LNCaP clone FGC (cell line): ENCODE results near the gene TTLL12.

Source experiments
- DNase-seq: peaks from one replicate; pipeline ENCODE4 v3.0.0-alpha.2; 2011; ENCODE audit warnings: low read depth
- H3K4me3 ChIP-seq: 2 replicates; pipeline ENCODE4 v1.5.1; 2011; ENCODE audit warnings: mild to moderate bottlenecking, low read depth, low read length, control low read depth
- TF ChIP-seq, protein P1 (sequence below): IDR thresholded peaks from 2 replicates; pipeline ENCODE4 v1.5.1; 2012; ENCODE audit warnings: mild to moderate bottlenecking; ENCODE audit not compliant: control insufficient read depth, insufficient read depth; ENCODE audit errors: extremely low read depth

The TTLL12 gene

GRCh38 chr22:43118953-43119458 is 67.9 kb downstream of the TTLL12 start:
- H3K4me3 ChIP-seq: no peak overlapping the region
- DNase-seq: no peak
- TF ChIP-seq, protein P1, sequence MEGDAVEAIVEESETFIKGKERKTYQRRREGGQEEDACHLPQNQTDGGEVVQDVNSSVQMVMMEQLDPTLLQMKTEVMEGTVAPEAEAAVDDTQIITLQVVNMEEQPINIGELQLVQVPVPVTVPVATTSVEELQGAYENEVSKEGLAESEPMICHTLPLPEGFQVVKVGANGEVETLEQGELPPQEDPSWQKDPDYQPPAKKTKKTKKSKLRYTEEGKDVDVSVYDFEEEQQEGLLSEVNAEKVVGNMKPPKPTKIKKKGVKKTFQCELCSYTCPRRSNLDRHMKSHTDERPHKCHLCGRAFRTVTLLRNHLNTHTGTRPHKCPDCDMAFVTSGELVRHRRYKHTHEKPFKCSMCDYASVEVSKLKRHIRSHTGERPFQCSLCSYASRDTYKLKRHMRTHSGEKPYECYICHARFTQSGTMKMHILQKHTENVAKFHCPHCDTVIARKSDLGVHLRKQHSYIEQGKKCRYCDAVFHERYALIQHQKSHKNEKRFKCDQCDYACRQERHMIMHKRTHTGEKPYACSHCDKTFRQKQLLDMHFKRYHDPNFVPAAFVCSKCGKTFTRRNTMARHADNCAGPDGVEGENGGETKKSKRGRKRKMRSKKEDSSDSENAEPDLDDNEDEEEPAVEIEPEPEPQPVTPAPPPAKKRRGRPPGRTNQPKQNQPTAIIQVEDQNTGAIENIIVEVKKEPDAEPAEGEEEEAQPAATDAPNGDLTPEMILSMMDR: no peak

- DNase-seq: no peak
- TF ChIP-seq, protein P1: no peak
- H3K4me3 ChIP-seq: no peak overlapping the region
Measured at GRCh38 chr22:43118024-43118849, 68.7 kb downstream of the TTLL12 start.

DNA sequence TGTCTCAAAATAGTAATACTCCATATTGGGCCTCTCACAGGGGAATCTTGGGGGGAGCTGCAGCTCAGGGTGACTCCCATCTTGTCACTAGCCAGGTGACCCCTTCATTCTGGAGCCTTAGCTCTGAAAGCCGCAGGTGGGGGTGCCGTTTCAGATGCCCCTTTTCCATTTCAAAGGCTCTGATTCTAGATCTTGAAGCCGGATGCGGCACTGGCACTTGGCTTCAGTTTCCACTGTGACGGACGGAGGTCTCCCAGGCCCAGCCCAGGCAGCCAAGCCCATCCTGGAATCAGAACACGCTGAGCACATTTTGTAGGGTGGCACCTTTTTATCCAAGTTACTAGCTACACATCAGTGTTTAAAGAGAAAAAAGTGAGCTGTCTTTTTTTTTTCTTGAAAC is 70.0 kb downstream of the TTLL12 start:
- H3K4me3 ChIP-seq: no peak overlapping the region
- no peak for DNase-seq
- TF ChIP-seq, protein P1: no peak
